ENCODE results near the gene SERPINH1. TPM values are rescaled to one million over a fixed set of nuclear protein-coding genes. Genes with fewer than 3 reads are reported as not detected.

Gene SERPINH1
- total and polyA plus RNA-seq, 8 donors, result 15.4 to 297 (median 48.4) TPM

DNA sequence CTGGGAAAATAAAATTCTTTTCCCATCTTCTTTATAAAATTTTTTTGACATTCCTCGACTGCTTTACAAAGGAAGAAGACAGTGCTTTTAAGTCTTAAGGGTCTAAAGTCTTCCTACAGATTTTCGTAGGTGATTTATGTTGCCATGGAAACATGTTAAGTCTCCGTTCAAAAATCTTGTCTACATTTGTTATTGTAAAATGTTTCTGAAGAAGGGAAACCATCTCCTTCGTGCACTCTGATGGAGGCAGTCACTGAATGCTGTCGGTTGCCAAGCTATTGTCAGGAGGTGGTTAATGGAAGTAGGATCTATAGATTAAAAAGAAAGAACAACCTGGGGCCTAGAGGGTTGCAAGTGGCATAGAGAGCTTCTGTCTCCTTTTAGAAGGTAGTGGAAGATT is 54.2 kb downstream of the SERPINH1 start:
- no peaks in the 10 kb centered on the region for H3K4me1 ChIP-seq
- 66 to 76% (median 70%) methylated on average over 5 of the region's 5 CpGs for WGBS, 5 donors
- TF ChIP-seq POLR2A (IDR thresholded peaks at IDR 0.05), result no peak
- TF ChIP-seq, protein P1, sequence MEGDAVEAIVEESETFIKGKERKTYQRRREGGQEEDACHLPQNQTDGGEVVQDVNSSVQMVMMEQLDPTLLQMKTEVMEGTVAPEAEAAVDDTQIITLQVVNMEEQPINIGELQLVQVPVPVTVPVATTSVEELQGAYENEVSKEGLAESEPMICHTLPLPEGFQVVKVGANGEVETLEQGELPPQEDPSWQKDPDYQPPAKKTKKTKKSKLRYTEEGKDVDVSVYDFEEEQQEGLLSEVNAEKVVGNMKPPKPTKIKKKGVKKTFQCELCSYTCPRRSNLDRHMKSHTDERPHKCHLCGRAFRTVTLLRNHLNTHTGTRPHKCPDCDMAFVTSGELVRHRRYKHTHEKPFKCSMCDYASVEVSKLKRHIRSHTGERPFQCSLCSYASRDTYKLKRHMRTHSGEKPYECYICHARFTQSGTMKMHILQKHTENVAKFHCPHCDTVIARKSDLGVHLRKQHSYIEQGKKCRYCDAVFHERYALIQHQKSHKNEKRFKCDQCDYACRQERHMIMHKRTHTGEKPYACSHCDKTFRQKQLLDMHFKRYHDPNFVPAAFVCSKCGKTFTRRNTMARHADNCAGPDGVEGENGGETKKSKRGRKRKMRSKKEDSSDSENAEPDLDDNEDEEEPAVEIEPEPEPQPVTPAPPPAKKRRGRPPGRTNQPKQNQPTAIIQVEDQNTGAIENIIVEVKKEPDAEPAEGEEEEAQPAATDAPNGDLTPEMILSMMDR (IDR thresholded peaks at IDR 0.05), result no peak
- TF ChIP-seq POLR2AphosphoS5 (IDR thresholded peaks at IDR 0.05), result no peak
- TF ChIP-seq EP300 (IDR thresholded peaks at IDR 0.05), result no peak

More for the DNA sequence above, 54.2 kb downstream of the SERPINH1 start:
- intact Hi-C loops (cut with DNase I; ENCODE audit: low total_unique reads), result no loop called here
- no peaks in the 10 kb centered on the region for H3K27me3 ChIP-seq
- no peak for DNase-seq
- no peaks in the 10 kb centered on the region for H3K36me3 ChIP-seq
- H3K9me3 ChIP-seq, result peaks cover 0 to 4% (median 0%) of the 10 kb centered on the region in 4 donors
- H3K4me3 ChIP-seq, result no peak overlapping the region
- no peak overlapping the region for H3K27ac ChIP-seq

Other genes starting within 250 kb of the SERPINH1 start
- gene ARRB1, start 210.6 kb upstream of the SERPINH1 start, total RNA-seq, result 100 to 1,000 TPM in 1 of 5 donors, 10 to 100 TPM in 4; 44.3 to 151 (median 76.5) TPM
- gene ARRB1, start 210.6 kb upstream of the SERPINH1 start, polyA plus RNA-seq, result 10 to 100 TPM; 18.0 to 41.2 (median 33.2) TPM
- 1,000 to 10,000 TPM in 3 of 5 donors, 100 to 1,000 TPM in 2; 607 to 1,681 (median 1,272) TPM for gene RPS3, start 162.7 kb upstream of the SERPINH1 start, total RNA-seq
- gene RPS3, start 162.7 kb upstream of the SERPINH1 start, polyA plus RNA-seq, result 1,000 to 10,000 TPM; 2,719 to 3,770 (median 2,836) TPM
- gene KLHL35, start 129.1 kb upstream of the SERPINH1 start, total RNA-seq, result 1 to 10 TPM in 2 of 5 donors, under 1 TPM in 1, not detected in 2; 0.89 to 2.9 (median 1.7) TPM
- gene KLHL35, start 129.1 kb upstream of the SERPINH1 start, polyA plus RNA-seq, result 1 to 10 TPM; 1.2 to 1.8 (median 1.8) TPM
- gene GDPD5, start 36.3 kb upstream of the SERPINH1 start, total RNA-seq, result 10 to 100 TPM in 2 of 5 donors, 1 to 10 TPM in 2, under 1 TPM in 1; 0.58 to 57.6 (median 5.9) TPM
- gene GDPD5, start 36.3 kb upstream of the SERPINH1 start, polyA plus RNA-seq, result 1 to 10 TPM; 3.4 to 6.6 (median 3.9) TPM
- gene MAP6, start 106.8 kb downstream of the SERPINH1 start, total RNA-seq, result 10 to 100 TPM in 1 of 5 donors, 1 to 10 TPM in 3, under 1 TPM in 1; 0.58 to 27.2 (median 3.6) TPM
- 1 to 10 TPM; 3.6 to 6.4 (median 4.2) TPM for gene MAP6, start 106.8 kb downstream of the SERPINH1 start, polyA plus RNA-seq
- gene MOGAT2, start 155.6 kb downstream of the SERPINH1 start, total RNA-seq, result 10 to 100 TPM in 2 of 5 donors, 1 to 10 TPM in 1, not detected in 2; 1.2 to 51.9 (median 11.4) TPM
- gene MOGAT2, start 155.6 kb downstream of the SERPINH1 start, polyA plus RNA-seq, result 1 to 10 TPM in 1 of 3 donors, under 1 TPM in 1, not detected in 1; 0.62 to 1.3 TPM
- 10 to 100 TPM in 1 of 5 donors, 1 to 10 TPM in 1, under 1 TPM in 1, not detected in 2; 0.45 to 16.1 (median 5.5) TPM for gene DGAT2, start 206.5 kb downstream of the SERPINH1 start, total RNA-seq
- 1 to 10 TPM; 1.7 to 5.0 (median 2.4) TPM for gene DGAT2, start 206.5 kb downstream of the SERPINH1 start, polyA plus RNA-seq

Data from stomach (tissue), 9 donors.